OCI-LY7 (cell line): Measurements from ENCODE around the gene RAPGEF4. TPM values are rescaled to one million over a fixed set of nuclear protein-coding genes. Genes with fewer than 3 reads are reported as not detected.

ENCODE experiments used
- BruUV-seq: library from RNA; stranded (reverse); fragments of 400-500 nt; replicated peaks from 2 replicates; lab custom pipeline; 2021; lab: Mats Ljungman, UMichigan
- CTCF ChIA-PET: fragments of 300-600 bp; sonication (Branson Sonifier 250); formaldehyde crosslinking; loops from one replicate; lab custom pipeline; 2022; ENCODE audit warnings: antibody characterized with exemption; ENCODE audit not compliant: unreplicated experiment; lab: Charles Lee
- POLR2A ChIA-PET: fragments of 300-600 bp; sonication (Branson Sonifier 250); formaldehyde crosslinking; loops from one replicate; lab custom pipeline; 2022; ENCODE audit warnings: antibody characterized with exemption; lab: Charles Lee
- DNase-seq: peaks from one replicate; pipeline ENCODE4 v3.0.0-alpha.2; 2015; ENCODE audit warnings: low spot score
- H2AFZ ChIP-seq: fragments of 200-600 bp; sonication (generic), shearing (Covaris generic); 2 replicates; pipeline ENCODE4 v1.6.1; 2014; ENCODE audit warnings: mild to moderate bottlenecking, antibody characterized with exemption, low read length, moderate library complexity
- H3K27ac ChIP-seq: fragments of 200-600 bp; sonication (generic); 2 replicates; pipeline ENCODE4 v1.5.1; 2014; ENCODE audit warnings: mixed run types, low read depth, mild to moderate bottlenecking, moderate library complexity, low read length, inconsistent platforms; ENCODE audit not compliant: poor library complexity, severe bottlenecking
- H3K36me3 ChIP-seq: fragments of 200-600 bp; sonication (generic); 2 replicates; pipeline ENCODE4 v1.6.1; 2014; ENCODE audit warnings: mild to moderate bottlenecking, antibody characterized with exemption, low read length, moderate library complexity, mixed read lengths; ENCODE audit not compliant: insufficient read depth
- H3K4me1 ChIP-seq: fragments of 200-600 bp; sonication (generic); 2 replicates; pipeline ENCODE4 v1.5.1; 2014; ENCODE audit warnings: mild to moderate bottlenecking, low read length; ENCODE audit not compliant: insufficient read depth, poor library complexity, severe bottlenecking
- H3K4me2 ChIP-seq: fragments of 200-600 bp; sonication (generic); 2 replicates; pipeline ENCODE4 v1.6.1; 2014; ENCODE audit warnings: mild to moderate bottlenecking, low read length
- H3K4me3 ChIP-seq: fragments of 200-600 bp; sonication (generic); 2 replicates; pipeline ENCODE4 v1.5.1; 2014; ENCODE audit warnings: mild to moderate bottlenecking, low read depth, low read length; ENCODE audit not compliant: poor library complexity, severe bottlenecking
- H3K79me2 ChIP-seq: fragments of 200-600 bp; sonication (generic); 2 replicates; pipeline ENCODE4 v1.6.1; 2016; ENCODE audit warnings: low read depth, mild to moderate bottlenecking, low read length, moderate library complexity, mixed read lengths; ENCODE audit not compliant: insufficient read depth
- H3K9me2 ChIP-seq: fragments of 200-600 bp; sonication (generic); 2 replicates; pipeline ENCODE4 v1.6.1; 2016; ENCODE audit warnings: mild to moderate bottlenecking, low read length, mixed read lengths; ENCODE audit not compliant: insufficient read depth
- H3K9me3 ChIP-seq: fragments of 200-600 bp; sonication (generic); 2 replicates; pipeline ENCODE4 v1.6.1; 2014; ENCODE audit warnings: mild to moderate bottlenecking, mixed run types, low read length, mixed read lengths
- H4K20me1 ChIP-seq: fragments of 200-600 bp; sonication (generic); 2 replicates; pipeline ENCODE4 v1.6.1; 2014; ENCODE audit warnings: mild to moderate bottlenecking, antibody characterized with exemption, low read length, moderate library complexity, mixed read lengths; ENCODE audit not compliant: insufficient read depth
- EZH2phosphoT487 ChIP-seq: fragments of 200-600 bp; sonication (generic); IDR thresholded peaks from 2 replicates; pipeline ENCODE4 v1.6.1; 2018; ENCODE audit warnings: low read depth, borderline replicate concordance, mild to moderate bottlenecking, mixed run types, antibody characterized with exemption, low read length, moderate library complexity, mixed read lengths
- intact Hi-C: fragments of 100-400 bp; cut with micrococcal nuclease; formaldehyde crosslinking; loops from one replicate; pipeline ENCODE4 v1.10.0; 2022; ENCODE audit not compliant: unreplicated experiment
- total RNA-seq, 2 experiments: library from RNA; depleted of rRNA in 1 of 2; stranded (reverse); fragments of >200 nt in 1 of 2; shearing (Covaris generic) in 1 of 2; gene quantifications; 2 replicates each; pipeline ENCODE4 v1.2.3, GENCODE V29; 2014 to 2022
- TF ChIP-seq, protein P1 (sequence below): fragments of 200-600 bp; sonication (generic); conservative IDR thresholded peaks from 2 replicates; pipeline ENCODE4 v1.5.1; 2014; ENCODE audit warnings: mild to moderate bottlenecking, antibody characterized with exemption, low read length, moderate library complexity, mixed read lengths

The RAPGEF4 gene
- total RNA-seq, 2 experiments from 2014 or later, result 0.22 to 0.55 TPM

DNA sequence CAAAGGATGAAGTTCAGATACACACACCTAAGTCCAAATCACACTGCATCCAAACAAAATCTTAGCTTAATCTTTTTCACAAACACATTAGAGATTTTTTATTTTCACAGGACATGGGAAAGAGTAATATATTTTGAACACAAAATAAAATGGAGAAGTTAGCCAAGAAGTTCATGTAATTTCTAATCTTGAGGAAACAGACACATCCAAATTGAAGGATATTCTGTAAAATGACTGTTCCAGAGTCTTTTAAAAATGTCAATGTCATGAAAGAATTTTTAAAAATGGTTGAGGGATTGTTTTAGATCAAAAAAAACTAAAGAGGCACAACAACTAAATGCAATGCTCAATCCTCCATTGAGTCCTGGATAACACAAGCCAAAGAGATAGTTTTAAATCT, 12.4 kb upstream of the RAPGEF4 start:
- POLR2A ChIA-PET, result interaction anchor here (0.7 to 1.1 kb wide), 2 partner anchors 59 to 361 kb away, joined by 3 read pairs; no protein-coding TSS in a partner anchor
- Histone ChIP-seq H3K9me3 (no peaks in the 10 kb centered on the region), H3K4me3 (no peak overlapping the region), H3K79me2 (no peaks in the 10 kb centered on the region), H3K4me2 (no peak overlapping the region), H4K20me1 (no peaks in the 10 kb centered on the region), H2AFZ (no peak overlapping the region), H3K27ac (no peak overlapping the region), H3K4me1 (no peaks in the 10 kb centered on the region), H3K9me2 (no peaks in the 10 kb centered on the region), H3K36me3 (no peaks in the 10 kb centered on the region)
- BruUV-seq, result no TSS peak
- intact Hi-C loops, result no loop called here
- no peak for TF ChIP-seq EZH2phosphoT487
- TF ChIP-seq, protein P1, sequence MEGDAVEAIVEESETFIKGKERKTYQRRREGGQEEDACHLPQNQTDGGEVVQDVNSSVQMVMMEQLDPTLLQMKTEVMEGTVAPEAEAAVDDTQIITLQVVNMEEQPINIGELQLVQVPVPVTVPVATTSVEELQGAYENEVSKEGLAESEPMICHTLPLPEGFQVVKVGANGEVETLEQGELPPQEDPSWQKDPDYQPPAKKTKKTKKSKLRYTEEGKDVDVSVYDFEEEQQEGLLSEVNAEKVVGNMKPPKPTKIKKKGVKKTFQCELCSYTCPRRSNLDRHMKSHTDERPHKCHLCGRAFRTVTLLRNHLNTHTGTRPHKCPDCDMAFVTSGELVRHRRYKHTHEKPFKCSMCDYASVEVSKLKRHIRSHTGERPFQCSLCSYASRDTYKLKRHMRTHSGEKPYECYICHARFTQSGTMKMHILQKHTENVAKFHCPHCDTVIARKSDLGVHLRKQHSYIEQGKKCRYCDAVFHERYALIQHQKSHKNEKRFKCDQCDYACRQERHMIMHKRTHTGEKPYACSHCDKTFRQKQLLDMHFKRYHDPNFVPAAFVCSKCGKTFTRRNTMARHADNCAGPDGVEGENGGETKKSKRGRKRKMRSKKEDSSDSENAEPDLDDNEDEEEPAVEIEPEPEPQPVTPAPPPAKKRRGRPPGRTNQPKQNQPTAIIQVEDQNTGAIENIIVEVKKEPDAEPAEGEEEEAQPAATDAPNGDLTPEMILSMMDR, result no peak
- no peak for DNase-seq
- CTCF ChIA-PET, result no interaction called here

DNA sequence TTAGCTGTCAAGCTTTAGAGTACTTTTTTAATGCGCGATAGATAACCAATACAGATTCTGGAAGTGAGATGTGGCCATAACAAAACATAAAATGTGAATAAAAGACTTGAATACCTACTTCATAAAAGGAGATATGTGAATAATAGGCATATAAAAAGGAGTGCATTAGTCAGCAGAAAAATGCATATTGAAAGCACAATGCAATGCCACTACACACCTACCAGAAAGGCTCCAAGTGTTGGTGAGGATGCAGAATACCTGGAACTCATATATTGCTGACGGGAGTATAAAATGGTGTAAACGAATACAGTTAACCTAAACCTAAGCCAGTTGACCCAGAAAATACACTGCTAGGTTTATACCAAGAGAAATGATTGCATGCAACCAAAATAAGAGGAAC, 10.9 kb upstream of the RAPGEF4 start:
- H3K79me2 ChIP-seq, result no peaks in the 10 kb centered on the region
- DNase-seq, result no peak
- no peak overlapping the region for H3K4me2 ChIP-seq
- H2AFZ ChIP-seq, result no peak overlapping the region
- H3K9me2 ChIP-seq, result no peaks in the 10 kb centered on the region
- CTCF ChIA-PET, result no interaction called here
- H3K36me3 ChIP-seq, result no peaks in the 10 kb centered on the region
- no peak overlapping the region for H3K27ac ChIP-seq
- no peak overlapping the region for H3K4me3 ChIP-seq
- no peaks in the 10 kb centered on the region for H4K20me1 ChIP-seq
- intact Hi-C loops, result no loop called here
- TF ChIP-seq, protein P1, result no peak
- TF ChIP-seq EZH2phosphoT487, result no peak
- no TSS peak for BruUV-seq
- POLR2A ChIA-PET, result no interaction called here
- H3K4me1 ChIP-seq, result no peaks in the 10 kb centered on the region
- H3K9me3 ChIP-seq, result no peaks in the 10 kb centered on the region

DNA sequence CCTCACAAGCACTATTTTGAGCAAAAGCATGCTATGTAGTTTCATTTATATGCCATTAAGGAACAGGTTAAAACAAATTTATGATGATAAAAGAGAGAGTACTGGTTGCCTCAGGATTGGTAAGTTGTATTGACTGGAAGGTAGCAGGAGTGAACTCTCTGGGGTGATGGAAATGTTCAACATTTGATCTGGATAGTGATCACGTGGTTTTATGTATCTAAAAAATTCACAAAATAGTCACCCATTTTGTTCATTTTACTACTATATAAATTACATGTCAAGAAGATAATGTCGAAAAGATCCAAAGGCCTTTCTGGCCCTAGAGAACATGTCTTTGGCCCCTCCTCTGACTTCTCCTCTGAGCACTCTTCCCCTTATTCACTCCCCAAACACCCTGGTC, 10.4 kb upstream of the RAPGEF4 start:
- ChIA-PET CTCF (no interaction called here), POLR2A (no interaction called here)
- DNase-seq, result no peak
- no TSS peak for BruUV-seq
- H3K27ac ChIP-seq, result no peak overlapping the region
- intact Hi-C loops, result no loop called here
- H3K36me3 ChIP-seq, result no peaks in the 10 kb centered on the region
- no peaks in the 10 kb centered on the region for H4K20me1 ChIP-seq
- H2AFZ ChIP-seq, result no peak overlapping the region
- H3K4me1 ChIP-seq, result no peaks in the 10 kb centered on the region
- H3K9me2 ChIP-seq, result no peaks in the 10 kb centered on the region
- TF ChIP-seq, protein P1, result no peak
- TF ChIP-seq EZH2phosphoT487, result no peak
- no peak overlapping the region for H3K4me3 ChIP-seq
- H3K9me3 ChIP-seq, result no peaks in the 10 kb centered on the region
- H3K4me2 ChIP-seq, result no peak overlapping the region
- H3K79me2 ChIP-seq, result no peaks in the 10 kb centered on the region
